Measurements from ENCODE around the gene SMIM44. TPM values are rescaled to one million over a fixed set of nuclear protein-coding genes. Genes with fewer than 3 reads are reported as not detected.

Gene SMIM44
- total RNA-seq (not detected in 2 replicates), polyA plus RNA-seq (not detected in 2 replicates), polyA minus RNA-seq (not detected in 2 replicates)
- total RNA-seq (2013): not detected

- ATAC-seq (ENCODE audit: low read depth) (no peak), DNase-seq (no peak)
- Histone ChIP-seq H3K36me3 (replicated peaks in 1 of 2; ENCODE audit: control extremely low read depth in 1 of 2, control insufficient read depth in 1 of 2, extremely low read depth in 1 of 2, insufficient read depth in 2 of 2, low read length in 1 of 2) (no peaks in the 10 kb centered on the region), H3K9ac (ENCODE audit: low read length) (no peak within 1 kb of the TSS), H3K4me2 (replicated peaks; ENCODE audit: low read depth, low read length, poor library complexity, severe bottlenecking) (no peak within 1 kb of the TSS), H3K27me3 (replicated peaks in 1 of 4; ENCODE audit: control extremely low read depth in 1 of 4, control insufficient read depth in 3 of 4, insufficient read depth in 4 of 4, low read length in 3 of 4) (peaks cover 0 to 4% (median 0%) of the 10 kb centered on the region in 4 experiments), H3K79me2 (ENCODE audit: control insufficient read depth, insufficient read depth, low read length) (no peaks in the 10 kb centered on the region), H3K4me3 (ENCODE audit: control extremely low read depth in 1 of 5, extremely low read depth in 1 of 5, insufficient read depth in 1 of 5, low read depth in 2 of 5, low read length in 4 of 5) (no peak within 1 kb of the TSS), H2AFZ (ENCODE audit: insufficient read depth, low read depth, low read length, poor library complexity, severe bottlenecking) (no peak within 1 kb of the TSS), H4K20me1 (ENCODE audit: control insufficient read depth, insufficient read depth, low read length, poor library complexity, severe bottlenecking) (no peaks in the 10 kb centered on the region), H3K4me1 (ENCODE audit: control insufficient read depth in 2 of 2, insufficient read depth in 2 of 2, low read length in 2 of 2) (peaks cover 17 to 30% of the 10 kb centered on the region in 2 donors), H3K27ac (ENCODE audit: low read length in 2 of 2) (no peak within 1 kb of the TSS), H3K9me3 (ENCODE audit: control extremely low read depth in 1 of 3, control insufficient read depth in 2 of 3, insufficient read depth in 1 of 3, low read length in 2 of 3) (peaks cover 0 to 13% (median 0%) of the 10 kb centered on the region in 3 donors)
- TF ChIP-seq CTCF (IDR thresholded peaks at IDR 0.05) (no peak), EZH2 (IDR thresholded peaks at IDR 0.05; ENCODE audit: borderline replicate concordance, insufficient read depth, low read depth, low read length, poor library complexity, severe bottlenecking) (no peak)
- H3K4me3 Mint-ChIP-seq: no peak within 1 kb of the TSS
- 94% methylated on average over 23 of the region's 33 CpGs for WGBS (ENCODE audit: insufficient coverage)
- CTCF ChIA-PET: interaction anchor here (0.7 to 2.9 kb wide), 4 partner anchors 17 to 157 kb away, joined by 3 to 19 read pairs (median 3); no protein-coding TSS in a partner anchor
- H3K27ac Mint-ChIP-seq: no peak within 1 kb of the TSS
- no peaks in the 10 kb centered on the region for H3K9me3 Mint-ChIP-seq (ENCODE audit: insufficient read depth)
- intact Hi-C loops (cut with micrococcal nuclease): no loop called here
- H3K4me1 Mint-ChIP-seq: peaks cover 13% of the 10 kb centered on the region
- H3K27me3 Mint-ChIP-seq: peaks cover 1% of the 10 kb centered on the region
- POLR2A ChIA-PET: no interaction called here
Measured at GRCh38 chr19:3483226-3483628, at the start of gene SMIM44. TSS of gene SMIM44 (minus strand) at chr19:3483441. CDS start at chr19:3483403, 38 bp downstream.

DNA sequence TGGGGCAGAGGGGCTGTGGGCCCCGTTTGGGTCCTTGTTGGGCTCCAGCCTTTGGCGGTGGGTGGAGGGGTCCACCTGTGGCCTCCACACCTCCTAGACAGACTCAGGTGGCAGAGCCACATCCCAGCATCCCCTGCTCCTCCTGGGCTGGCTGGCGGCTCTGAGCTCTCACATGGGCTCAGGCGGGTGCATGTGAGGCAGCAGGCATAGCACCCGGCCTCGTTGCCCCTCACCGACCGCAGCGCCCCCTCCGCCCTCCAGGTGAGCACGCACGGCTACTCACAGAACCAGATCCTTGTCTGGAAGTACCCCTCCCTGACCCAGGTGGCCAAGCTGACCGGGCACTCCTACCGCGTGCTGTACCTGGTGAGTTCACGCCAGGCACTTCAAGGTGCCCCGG is 49.8 kb upstream of the SMIM44 start:
- H3K36me3 ChIP-seq (replicated peaks in 1 of 2; ENCODE audit: control extremely low read depth in 1 of 2, control insufficient read depth in 1 of 2, extremely low read depth in 1 of 2, insufficient read depth in 2 of 2, low read length in 1 of 2): peaks cover 0 to 48% of the 10 kb centered on the region in 2 experiments
- WGBS (ENCODE audit: insufficient coverage): 94% methylated on average over 17 of the region's 17 CpGs

More for the DNA sequence above, 49.8 kb upstream of the SMIM44 start:
- H3K4me2 ChIP-seq (replicated peaks; ENCODE audit: low read depth, low read length, poor library complexity, severe bottlenecking): no peak overlapping the region
- ChIA-PET CTCF (no interaction called here), POLR2A (no interaction called here)
- Mint-ChIP-seq H3K4me1 (no peaks in the 10 kb centered on the region), H3K4me3 (no peak overlapping the region), H3K9me3 (ENCODE audit: insufficient read depth) (no peaks in the 10 kb centered on the region), H3K27ac (no peak overlapping the region), H3K27me3 (no peaks in the 10 kb centered on the region)
- no peaks in the 10 kb centered on the region for H3K4me1 ChIP-seq (ENCODE audit: control insufficient read depth in 2 of 2, insufficient read depth in 2 of 2, low read length in 2 of 2)
- no peak overlapping the region for H3K27ac ChIP-seq (ENCODE audit: low read length in 2 of 2)
- H3K27me3 ChIP-seq (replicated peaks in 1 of 4; ENCODE audit: control extremely low read depth in 1 of 4, control insufficient read depth in 3 of 4, insufficient read depth in 4 of 4, low read length in 3 of 4): no peaks in the 10 kb centered on the region
- H4K20me1 ChIP-seq (ENCODE audit: control insufficient read depth, insufficient read depth, low read length, poor library complexity, severe bottlenecking): peaks cover 28% of the 10 kb centered on the region
- H3K9ac ChIP-seq (ENCODE audit: low read length): no peak overlapping the region
- no peak overlapping the region for H3K4me3 ChIP-seq (ENCODE audit: control extremely low read depth in 1 of 5, extremely low read depth in 1 of 5, insufficient read depth in 1 of 5, low read depth in 2 of 5, low read length in 4 of 5)
- no peak for TF ChIP-seq CTCF (IDR thresholded peaks at IDR 0.05)
- no peak for TF ChIP-seq EZH2 (IDR thresholded peaks at IDR 0.05; ENCODE audit: borderline replicate concordance, insufficient read depth, low read depth, low read length, poor library complexity, severe bottlenecking)
- H3K79me2 ChIP-seq (ENCODE audit: control insufficient read depth, insufficient read depth, low read length): peaks cover 12% of the 10 kb centered on the region
- intact Hi-C loops (cut with micrococcal nuclease): no loop called here
- H2AFZ ChIP-seq (ENCODE audit: insufficient read depth, low read depth, low read length, poor library complexity, severe bottlenecking): no peak overlapping the region
- ATAC-seq (ENCODE audit: low read depth) (no peak), DNase-seq (no peak)
- H3K9me3 ChIP-seq (ENCODE audit: control extremely low read depth in 1 of 3, control insufficient read depth in 2 of 3, insufficient read depth in 1 of 3, low read length in 2 of 3): no peaks in the 10 kb centered on the region

All from B cell (primary cell).